Right lobe of liver (tissue), 4 donors: ENCODE data around the gene SYNE1.

Source experiments
- POLR2A ChIP-seq: fragments of 450-650 bp; IDR thresholded peaks from one replicate; pipeline ENCODE4 v1.6.1; 2017; ENCODE audit warnings: antibody characterized with exemption, mild to moderate bottlenecking
- TF ChIP-seq, protein P1 (sequence below), 4 donors: fragments of 200-600 bp in 3 of 4; fragments of 450-650 bp in 1 of 4; IDR thresholded peaks; one replicate each; pipeline versions ENCODE4 v1.5.1 to v1.8.0; 2016 to 2022; ENCODE audit warnings: antibody characterized with exemption in 4 of 4, mild to moderate bottlenecking in 2 of 4
- donor health status: DM: no; HTN: no; CAD: no.
- donor health status: DM: no; HTN: no; CAD: no.
- donor health status: DM: no; HTN: yes; CAD: no.

DNA sequence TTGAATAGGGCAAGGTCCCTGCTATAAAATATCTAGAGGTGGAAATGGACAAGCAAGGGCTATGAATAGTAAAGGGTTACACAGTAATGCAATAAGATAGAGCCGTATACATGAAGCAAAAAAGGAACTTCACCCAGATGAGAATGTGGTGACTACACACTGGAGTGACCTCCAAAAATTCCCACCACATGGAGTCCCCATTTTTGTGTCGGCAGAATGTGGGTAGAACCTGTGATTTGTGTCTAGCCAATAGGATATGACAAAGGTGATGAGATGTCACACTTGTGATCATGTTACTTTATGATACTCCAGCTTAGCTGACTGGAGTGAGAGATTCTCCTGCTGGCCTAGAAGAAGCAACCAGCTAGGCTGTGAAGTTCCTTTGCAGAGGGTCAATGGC lies 96.8 kb downstream of the SYNE1 start:
- TF ChIP-seq, protein P1, sequence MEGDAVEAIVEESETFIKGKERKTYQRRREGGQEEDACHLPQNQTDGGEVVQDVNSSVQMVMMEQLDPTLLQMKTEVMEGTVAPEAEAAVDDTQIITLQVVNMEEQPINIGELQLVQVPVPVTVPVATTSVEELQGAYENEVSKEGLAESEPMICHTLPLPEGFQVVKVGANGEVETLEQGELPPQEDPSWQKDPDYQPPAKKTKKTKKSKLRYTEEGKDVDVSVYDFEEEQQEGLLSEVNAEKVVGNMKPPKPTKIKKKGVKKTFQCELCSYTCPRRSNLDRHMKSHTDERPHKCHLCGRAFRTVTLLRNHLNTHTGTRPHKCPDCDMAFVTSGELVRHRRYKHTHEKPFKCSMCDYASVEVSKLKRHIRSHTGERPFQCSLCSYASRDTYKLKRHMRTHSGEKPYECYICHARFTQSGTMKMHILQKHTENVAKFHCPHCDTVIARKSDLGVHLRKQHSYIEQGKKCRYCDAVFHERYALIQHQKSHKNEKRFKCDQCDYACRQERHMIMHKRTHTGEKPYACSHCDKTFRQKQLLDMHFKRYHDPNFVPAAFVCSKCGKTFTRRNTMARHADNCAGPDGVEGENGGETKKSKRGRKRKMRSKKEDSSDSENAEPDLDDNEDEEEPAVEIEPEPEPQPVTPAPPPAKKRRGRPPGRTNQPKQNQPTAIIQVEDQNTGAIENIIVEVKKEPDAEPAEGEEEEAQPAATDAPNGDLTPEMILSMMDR (IDR thresholded peaks at IDR 0.05), result no peak
- TF ChIP-seq POLR2A, result no peak
